Activated CD8-positive, alpha-beta memory T cell treated with anti-CD3 and anti-CD28 coated beads for 36 hours (primary cell): Measurements from ENCODE around the gene ADSS2. TPM values are rescaled to one million over a fixed set of nuclear protein-coding genes. Genes with fewer than 3 reads are reported as not detected.
"Not testable (repeated sequence)": the region's sequence is repeated elsewhere in the genome, so short reads cannot be mapped to it uniquely, and the experiment has no call there.

ENCODE experiments used
- CTCF ChIA-PET: fragments of 350-600 bp; sonication (Branson Sonifier 250); formaldehyde crosslinking; loops from one replicate; lab custom pipeline; 2021; ENCODE audit warnings: antibody characterized with exemption; lab: Charles Lee
- POLR2A ChIA-PET: fragments of 350-600 bp; sonication (Branson Sonifier 250); formaldehyde crosslinking; loops from one replicate; lab custom pipeline; 2021; ENCODE audit warnings: antibody characterized with exemption; lab: Charles Lee
- total RNA-seq, 2 experiments: library from RNA; stranded (reverse); gene quantifications; one replicate each; pipeline ENCODE4 v1.2.3, GENCODE V29; 2021

Gene ADSS2
- 10 to 100 TPM; 70.3 to 71.0 TPM for total RNA-seq

- ChIA-PET CTCF (no interaction called here), POLR2A (interaction anchor here (0.6 to 1.0 kb wide), 3 partner anchors 77 to 201 kb away, joined by 3 to 13 read pairs (median 4); no protein-coding TSS in a partner anchor)
Measured at GRCh38 chr1:244451539-244451950, at the start of gene ADSS2. TSS of gene ADSS2 (minus strand) at chr1:244451909. CDS start at chr1:244451817, 92 bp downstream.

GRCh38 chr1:244500515-244500914 lies 48.8 kb upstream of the ADSS2 start:
- POLR2A ChIA-PET, CTCF ChIA-PET: not testable (repeated sequence)

- CTCF ChIA-PET, POLR2A ChIA-PET: not testable (repeated sequence)
Measured at GRCh38 chr1:244499484-244499883, 47.8 kb upstream of the ADSS2 start.

GRCh38 chr1:244497805-244498204 lies 46.1 kb upstream of the ADSS2 start:
- CTCF ChIA-PET, result no interaction called here

GRCh38 chr1:244496186-244496585 lies 44.5 kb upstream of the ADSS2 start:
- ChIA-PET CTCF (no interaction called here), POLR2A (interaction anchor here (0.7 kb wide), 1 partner anchor 228 kb away, joined by 3 read pairs; no protein-coding TSS in a partner anchor)

More at GRCh38 chr1:244497805-244498204, 46.1 kb upstream of the ADSS2 start:
- POLR2A ChIA-PET, result no interaction called here

GRCh38 chr1:244494653-244495052 lies 42.9 kb upstream of the ADSS2 start:
- CTCF ChIA-PET, result no interaction called here
- POLR2A ChIA-PET, result no interaction called here

GRCh38 chr1:244484971-244485370 lies 33.3 kb upstream of the ADSS2 start:
- POLR2A ChIA-PET, CTCF ChIA-PET: not testable (repeated sequence)

GRCh38 chr1:244473059-244473605 lies 21.4 kb upstream of the ADSS2 start:
- POLR2A ChIA-PET, result no interaction called here
- CTCF ChIA-PET, result no interaction called here

GRCh38 chr1:244466724-244467123 lies 15.0 kb upstream of the ADSS2 start:
- ChIA-PET CTCF (no interaction called here), POLR2A (no interaction called here)

- ChIA-PET POLR2A (interaction anchor here (0.6 kb wide), 1 partner anchor 611 kb away, joined by 3 read pairs; the partner anchor contains the start of gene AKT3), CTCF (no interaction called here)
Measured at GRCh38 chr1:244461245-244462071, 9.7 kb upstream of the ADSS2 start, which contains the start of gene CATSPERE. TSS of gene CATSPERE (plus strand) at chr1:244461273. CDS start at chr1:244461430, 157 bp downstream.

- CTCF ChIA-PET, result no interaction called here
- POLR2A ChIA-PET, result no interaction called here
Measured at GRCh38 chr1:244460197-244460596, 8.5 kb upstream of the ADSS2 start.

- POLR2A ChIA-PET, result no interaction called here
- CTCF ChIA-PET, result no interaction called here
Measured at GRCh38 chr1:244458781-244459180, 7.1 kb upstream of the ADSS2 start.

- POLR2A ChIA-PET, result no interaction called here
Measured at GRCh38 chr1:244456586-244456985, 4.9 kb upstream of the ADSS2 start.

GRCh38 chr1:244454412-244454811 lies 2.7 kb upstream of the ADSS2 start:
- ChIA-PET CTCF (interaction anchor here (0.6 kb wide), 1 partner anchor 97 kb away, joined by 3 read pairs; no protein-coding TSS in a partner anchor), POLR2A (no interaction called here)

More at GRCh38 chr1:244456586-244456985, 4.9 kb upstream of the ADSS2 start:
- CTCF ChIA-PET, result no interaction called here

GRCh38 chr1:244451951-244452795 lies 464 bp upstream of the ADSS2 start:
- POLR2A ChIA-PET, result no interaction called here
- CTCF ChIA-PET, result no interaction called here

GRCh38 chr1:244450597-244451538 lies 841 bp downstream of the ADSS2 start:
- ChIA-PET CTCF (no interaction called here), POLR2A (interaction anchor here (0.6 to 1.0 kb wide), 3 partner anchors 77 to 201 kb away, joined by 3 to 13 read pairs (median 4); no protein-coding TSS in a partner anchor)

GRCh38 chr1:244449936-244450508 lies 1.7 kb downstream of the ADSS2 start:
- CTCF ChIA-PET, result interaction anchor here (1.4 kb wide), 1 partner anchor 14 kb away, joined by 3 read pairs; no protein-coding TSS in a partner anchor
- POLR2A ChIA-PET, result no interaction called here
